ENCODE results near the gene CCDC24.

The CCDC24 gene

GRCh38 chr1:44014365-44015104 is 23.1 kb downstream of the CCDC24 start:
- Histone ChIP-seq H3K9me3 (replicated peaks; ENCODE audit: insufficient read depth, low read length) (no peaks in the 10 kb centered on the region), H3K79me2 (ENCODE audit: low read length) (no peaks in the 10 kb centered on the region), H3K9me2 (replicated peaks; ENCODE audit: insufficient read depth, low read length) (no peaks in the 10 kb centered on the region), H3K4me3 (ENCODE audit: low read length) (no peak overlapping the region), H3K36me3 (replicated peaks; ENCODE audit: insufficient read depth, low read length) (no peaks in the 10 kb centered on the region), H4K20me1 (ENCODE audit: insufficient read depth, low read length) (no peaks in the 10 kb centered on the region), H3K27ac (ENCODE audit: low read length) (no peak overlapping the region), H3K27me3 (replicated peaks; ENCODE audit: insufficient read depth, low read length) (no peaks in the 10 kb centered on the region), H3K4me2 (ENCODE audit: low read depth, low read length) (no peak overlapping the region), H3K9ac (ENCODE audit: low read length) (no peak overlapping the region), H3K4me1 (ENCODE audit: low read length) (no peaks in the 10 kb centered on the region), H2AFZ (ENCODE audit: low read length) (no peak overlapping the region), H3F3A (ENCODE audit: insufficient read depth, low read length) (no peaks in the 10 kb centered on the region)
- no peak for TF ChIP-seq CTCF (IDR thresholded peaks at IDR 0.05; ENCODE audit: low read length)
- TF ChIP-seq EZH2phosphoT487 (IDR thresholded peaks at IDR 0.05; ENCODE audit: low read length) = no peak
- no peak for TF ChIP-seq EZH2 (optimal IDR thresholded peaks at IDR 0.05; ENCODE audit: low read depth, low read length)
- DNase-seq = no peak

GRCh38 chr1:44015206-44015605 is 23.8 kb downstream of the CCDC24 start:
- no peak for DNase-seq
- H2AFZ ChIP-seq (ENCODE audit: low read length) = no peak overlapping the region
- H3K27me3 ChIP-seq (replicated peaks; ENCODE audit: insufficient read depth, low read length) = no peaks in the 10 kb centered on the region
- H3K9ac ChIP-seq (ENCODE audit: low read length) = no peak overlapping the region
- H4K20me1 ChIP-seq (ENCODE audit: insufficient read depth, low read length) = no peaks in the 10 kb centered on the region
- no peak overlapping the region for H3K27ac ChIP-seq (ENCODE audit: low read length)
- H3K4me3 ChIP-seq (ENCODE audit: low read length) = no peak overlapping the region
- H3F3A ChIP-seq (ENCODE audit: insufficient read depth, low read length) = no peaks in the 10 kb centered on the region
- H3K4me2 ChIP-seq (ENCODE audit: low read depth, low read length) = no peak overlapping the region
- no peaks in the 10 kb centered on the region for H3K9me2 ChIP-seq (replicated peaks; ENCODE audit: insufficient read depth, low read length)
- TF ChIP-seq CTCF (IDR thresholded peaks at IDR 0.05; ENCODE audit: low read length) (no peak), EZH2phosphoT487 (IDR thresholded peaks at IDR 0.05; ENCODE audit: low read length) (no peak), EZH2 (optimal IDR thresholded peaks at IDR 0.05; ENCODE audit: low read depth, low read length) (no peak)
- no peaks in the 10 kb centered on the region for H3K4me1 ChIP-seq (ENCODE audit: low read length)
- H3K9me3 ChIP-seq (replicated peaks; ENCODE audit: insufficient read depth, low read length) = no peaks in the 10 kb centered on the region
- H3K79me2 ChIP-seq (ENCODE audit: low read length) = no peaks in the 10 kb centered on the region
- H3K36me3 ChIP-seq (replicated peaks; ENCODE audit: insufficient read depth, low read length) = no peaks in the 10 kb centered on the region

GRCh38 chr1:44016041-44016889 is 24.9 kb downstream of the CCDC24 start:
- H3K79me2 ChIP-seq (ENCODE audit: low read length) = no peaks in the 10 kb centered on the region
- H3K9me2 ChIP-seq (replicated peaks; ENCODE audit: insufficient read depth, low read length) = no peaks in the 10 kb centered on the region
- no peak overlapping the region for H3K9ac ChIP-seq (ENCODE audit: low read length)
- H3K36me3 ChIP-seq (replicated peaks; ENCODE audit: insufficient read depth, low read length) = no peaks in the 10 kb centered on the region
- H4K20me1 ChIP-seq (ENCODE audit: insufficient read depth, low read length) = no peaks in the 10 kb centered on the region
- no peaks in the 10 kb centered on the region for H3K4me1 ChIP-seq (ENCODE audit: low read length)
- H3K4me3 ChIP-seq (ENCODE audit: low read length) = no peak overlapping the region
- H3F3A ChIP-seq (ENCODE audit: insufficient read depth, low read length) = no peaks in the 10 kb centered on the region
- no peak for TF ChIP-seq CTCF (IDR thresholded peaks at IDR 0.05; ENCODE audit: low read length)
- TF ChIP-seq EZH2phosphoT487 (IDR thresholded peaks at IDR 0.05; ENCODE audit: low read length) = no peak
- TF ChIP-seq EZH2 (optimal IDR thresholded peaks at IDR 0.05; ENCODE audit: low read depth, low read length) = no peak
- no peak overlapping the region for H3K4me2 ChIP-seq (ENCODE audit: low read depth, low read length)
- DNase-seq = no peak
- H3K9me3 ChIP-seq (replicated peaks; ENCODE audit: insufficient read depth, low read length) = no peaks in the 10 kb centered on the region
- H2AFZ ChIP-seq (ENCODE audit: low read length) = no peak overlapping the region
- no peak overlapping the region for H3K27ac ChIP-seq (ENCODE audit: low read length)
- H3K27me3 ChIP-seq (replicated peaks; ENCODE audit: insufficient read depth, low read length) = no peaks in the 10 kb centered on the region

Data from MM.1S (cell line).